Activated CD4-positive, alpha-beta T cell treated with anti-CD3 and anti-CD28 coated beads for 48 hours (primary cell): ENCODE data around the gene PSIP1.
"Not testable (repeated sequence)": the region's sequence is repeated elsewhere in the genome, so short reads cannot be mapped to it uniquely, and the experiment has no call there.

Experiments used
- DNase-seq: peaks from one replicate; pipeline ENCODE4 v3.0.0-alpha.2; 2020

PSIP1 gene

GRCh38 chr9:15430920-15431844 is 79.6 kb downstream of the PSIP1 start:
- no peak for DNase-seq

GRCh38 chr9:15427702-15428101 is 83.1 kb downstream of the PSIP1 start:
- not testable (repeated sequence) for DNase-seq

GRCh38 chr9:15426019-15426418 is 84.8 kb downstream of the PSIP1 start:
- no peak for DNase-seq

DNA sequence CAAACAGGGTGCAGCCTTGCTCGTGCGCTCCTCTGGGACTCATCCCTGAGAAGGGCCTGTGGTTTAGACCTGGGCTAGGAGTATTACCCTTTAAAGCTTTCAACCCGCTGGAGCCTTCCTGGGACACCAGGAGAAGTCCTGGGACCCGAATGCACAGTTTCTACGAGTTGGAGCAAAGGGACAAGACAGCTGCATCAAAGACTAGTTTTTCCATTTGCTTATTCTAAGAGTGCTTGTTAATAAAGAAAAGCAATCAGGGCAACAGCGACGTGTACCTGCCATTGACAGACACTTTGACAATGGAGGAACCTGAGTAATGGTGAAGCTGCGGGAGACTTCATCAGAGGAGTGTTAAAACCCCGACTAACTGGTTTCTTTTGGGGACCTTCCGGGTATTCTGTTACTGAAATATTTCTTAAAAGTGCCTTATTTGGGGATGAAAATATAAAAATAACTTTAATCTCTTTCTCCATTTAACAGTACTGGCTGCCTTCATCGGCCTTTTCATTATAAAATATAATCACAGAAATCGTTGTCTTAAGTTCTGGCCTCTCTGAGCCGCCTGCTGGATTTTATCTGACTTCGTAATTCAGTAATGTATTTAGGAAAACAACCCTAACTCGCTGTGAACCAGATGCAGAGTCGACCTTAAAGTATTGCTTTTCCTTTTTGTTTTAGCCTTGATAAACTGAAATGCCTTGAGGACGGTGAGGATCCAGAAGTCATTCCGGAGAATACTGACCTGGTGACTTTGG is 87.4 kb downstream of the PSIP1 start:
- DNase-seq: peak; percentile 26

DNA sequence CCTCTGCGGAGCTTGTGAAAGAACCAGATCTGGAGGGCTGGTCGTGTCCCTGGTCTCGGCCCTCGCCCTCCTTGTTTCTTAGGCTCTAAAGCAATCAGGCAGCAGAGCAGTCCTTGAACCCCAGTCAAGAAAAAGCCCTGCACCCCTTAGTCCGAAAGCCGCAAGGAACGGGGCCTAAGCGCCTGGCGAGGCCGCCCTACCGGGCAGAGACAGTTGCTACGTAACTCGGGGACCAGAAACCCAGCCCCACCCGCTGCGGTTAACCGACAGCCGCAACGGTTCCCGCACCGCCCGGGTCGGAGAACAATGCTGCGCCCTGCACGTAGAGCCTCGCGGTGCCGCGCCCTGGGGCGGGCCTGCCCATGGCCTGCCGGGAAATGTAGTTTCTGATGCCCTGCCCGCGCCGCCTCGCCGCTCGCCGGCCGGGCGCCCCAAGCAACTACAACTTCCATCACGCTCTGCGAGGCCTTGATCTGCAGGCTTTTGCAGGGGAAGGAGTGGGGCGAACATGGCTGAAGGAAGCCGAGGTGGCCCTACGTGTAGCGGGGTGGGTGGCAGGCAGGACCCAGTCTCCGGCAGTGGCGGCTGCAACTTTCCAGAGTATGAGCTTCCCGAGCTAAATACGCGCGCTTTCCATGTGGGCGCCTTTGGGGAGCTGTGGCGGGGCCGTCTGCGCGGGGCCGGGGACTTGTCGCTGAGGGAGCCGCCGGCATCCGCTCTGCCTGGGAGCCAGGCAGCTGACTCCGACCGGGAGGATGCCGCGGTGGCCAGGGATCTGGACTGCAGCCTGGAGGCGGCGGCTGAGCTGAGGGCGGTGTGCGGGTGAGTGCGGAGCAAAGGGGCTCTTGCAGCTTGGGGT is 88.2 kb downstream of the PSIP1 start, which contains the start of gene SNAPC3:
Gene SNAPC3 (plus strand): TSS at position 505 of the 859 bp plus-strand sequence. CDS start 4 bp downstream, at position 509.
- DNase-seq: peak; percentile 94

DNA sequence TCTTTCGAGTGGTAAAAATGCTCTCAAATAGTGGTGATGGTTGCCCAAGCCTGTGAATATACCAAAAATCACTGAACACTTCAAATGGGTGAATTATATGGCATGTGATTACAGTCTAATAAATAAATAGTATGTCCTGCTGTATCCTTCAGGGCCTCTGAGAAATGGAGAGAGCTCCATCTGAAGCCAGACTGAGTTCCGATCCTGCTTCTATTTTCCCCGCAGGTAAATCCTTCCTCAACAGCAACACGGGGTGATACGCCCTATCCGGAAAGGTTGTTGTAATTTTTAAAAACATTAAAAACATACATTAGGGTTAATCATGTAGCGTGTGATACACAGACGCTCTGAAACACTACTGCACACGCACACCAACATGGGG is 88.8 kb downstream of the PSIP1 start:
- DNase-seq: no peak

DNA sequence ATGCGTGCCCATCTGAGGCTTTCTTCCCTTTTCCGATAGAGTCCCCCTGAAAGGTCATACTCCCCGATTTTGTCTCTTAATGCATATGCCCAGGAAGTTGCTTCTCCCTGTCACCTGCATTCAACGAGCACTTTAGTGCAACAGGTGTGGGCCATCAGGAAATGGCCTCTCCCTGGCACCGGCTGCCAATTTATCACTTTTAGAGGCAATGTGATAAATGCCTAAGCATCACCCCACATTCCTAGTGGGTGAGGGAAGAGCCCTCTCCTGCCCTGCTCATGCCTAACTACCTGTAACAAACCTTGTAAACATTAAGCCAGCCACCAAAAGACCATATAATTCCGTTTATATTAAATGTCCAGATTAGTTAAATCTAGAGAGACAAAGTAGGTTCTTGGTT is 89.2 kb downstream of the PSIP1 start:
- no peak for DNase-seq

- DNase-seq: no peak
These were observed 90.0 kb downstream of the PSIP1 start for GRCh38 chr9:15420796-15421195.

DNA sequence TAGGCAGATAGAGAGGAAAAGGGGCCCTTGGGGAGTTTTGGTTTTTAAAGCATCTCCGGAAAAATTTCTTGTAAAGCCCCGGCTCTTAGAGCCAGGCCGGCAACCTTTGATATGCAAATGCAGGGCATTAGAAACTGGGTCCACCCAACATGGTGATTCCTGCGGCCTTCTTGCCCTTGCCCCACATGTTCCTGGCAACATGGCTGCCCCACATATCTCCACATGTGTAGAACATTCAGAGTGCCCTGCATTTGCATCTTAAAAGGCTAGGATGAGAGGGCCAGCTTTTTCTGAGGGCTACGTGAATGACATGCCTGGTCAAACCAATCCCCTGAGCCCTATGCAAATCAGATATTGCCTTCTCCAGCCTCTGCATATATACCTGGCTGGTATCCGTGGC is 93.1 kb downstream of the PSIP1 start:
- no peak for DNase-seq

GRCh38 chr9:15416880-15417279 is 93.9 kb downstream of the PSIP1 start:
- DNase-seq: peak; percentile 52
